Left lung (tissue), 10 donors: ENCODE measurements around the gene TBC1D9. TPM values are rescaled to one million over a fixed set of nuclear protein-coding genes. Genes with fewer than 3 reads are reported as not detected.
A peak's percentile ranks its signal among the peaks of the same experiment; 100 is the strongest.

ENCODE experiments used
- ATAC-seq: fragments of 200-7000 bp; cut with Tn5 transposase; one replicate; pipeline ENCODE4 v1.9.1; 2020; ENCODE audit warnings: moderate library complexity
- DNase-seq, 4 donors: peaks; one replicate each; pipeline ENCODE4 v3.0.0-alpha.2; 2013 to 2020
- H3K27ac ChIP-seq, 2 donors: fragments of 200-600 bp; sonication (generic) in 1 of 2; one replicate each; pipeline versions ENCODE4 v1.5.0 to v1.8.0; 2020 to 2021
- H3K27me3 ChIP-seq, 2 donors: fragments of 200-600 bp; sonication (generic) in 1 of 2; one replicate each; pipeline versions ENCODE4 v1.5.0 to v1.8.0; 2020 to 2021
- H3K36me3 ChIP-seq, 2 donors: fragments of 200-600 bp; sonication (generic) in 1 of 2; one replicate each; pipeline versions ENCODE4 v1.5.0 to v1.8.0; 2020 to 2021
- H3K4me1 ChIP-seq, 2 donors: fragments of 200-600 bp; one replicate each; pipeline ENCODE4 v1.8.0; 2021
- H3K4me3 ChIP-seq, 2 donors: fragments of 200-600 bp; sonication (generic) in 1 of 2; one replicate each; pipeline versions ENCODE4 v1.5.0 to v1.8.0; 2020 to 2021; ENCODE audit warnings: mild to moderate bottlenecking in 1 of 2
- H3K9me3 ChIP-seq, 2 donors: fragments of 200-600 bp; sonication (generic) in 1 of 2; one replicate each; pipeline versions ENCODE4 v1.5.0 to v1.8.0; 2020 to 2021
- intact Hi-C, 2 donors: fragments of 100-400 bp; cut with DNase I; formaldehyde crosslinking; loops; one replicate each; pipeline versions ENCODE4 v1.11.2 to v1.14.2; 2022
- polyA plus RNA-seq, 6 donors: library from polyadenylated mRNA; unstranded; fragments of 120-200 nt; gene quantifications; one replicate each; pipeline ENCODE4 v1.2.1, GENCODE V29; 2013; ENCODE audit not compliant: insufficient read length in 6 of 6
- total RNA-seq, 2 donors: library from RNA; stranded (reverse); fragmentation: NEBNext Ultra II Directional; extraction: Animal tissue kit (Norgen Biotek cat#: 25700); gene quantifications; one replicate each; pipeline ENCODE4 v1.2.1, GENCODE V29; 2021
- TF ChIP-seq, protein P1 (sequence below), 2 donors: fragments of 200-600 bp; sonication (generic) in 1 of 2; IDR thresholded peaks; one replicate each; pipeline versions ENCODE4 v1.5.0 to v1.8.0; 2021; ENCODE audit warnings: antibody characterized with exemption in 2 of 2
- donor health status: DM: no; HTN: yes; CAD: no.
- donor health status: DM: no; HTN: no; CAD: no.

Gene TBC1D9
- total and polyA plus RNA-seq, 8 donors = 27.7 to 35.7 (median 32.3) TPM

DNA sequence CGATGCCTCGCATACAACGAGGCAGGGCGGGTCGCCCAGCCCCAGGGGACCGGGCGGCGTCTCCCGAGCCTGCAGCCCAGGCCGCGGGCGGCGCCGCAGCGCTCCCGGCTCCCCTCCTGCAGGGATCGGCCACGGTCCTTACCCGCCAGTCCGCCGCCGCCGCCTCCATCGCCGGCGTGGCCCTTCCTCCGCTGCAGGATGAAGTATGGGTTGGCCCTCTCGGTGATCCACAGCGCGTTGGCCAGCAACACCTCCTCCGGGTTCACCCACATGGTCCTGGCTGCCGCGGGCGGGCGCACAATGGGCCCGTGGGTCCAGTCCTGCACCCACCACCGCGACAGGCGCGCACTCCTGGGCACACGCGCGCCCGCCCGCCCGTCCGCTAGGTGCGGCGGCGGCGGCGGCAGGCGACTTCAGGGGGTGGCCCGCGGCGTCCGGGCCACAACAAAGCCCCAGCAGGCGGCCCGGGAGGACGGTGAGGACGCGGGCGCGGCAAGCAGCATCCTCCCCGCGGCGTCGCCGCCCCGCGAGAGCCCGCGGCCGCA is 339 bp downstream of the TBC1D9 start:
- intact Hi-C loops = no loop called here
- H3K27ac ChIP-seq = peak overlapping the region; percentile 99 to 100
- DNase-seq (peak in 3 of 4 donors; percentile 57 to 87 (median 64)), ATAC-seq (peak; percentile 40)
- no peaks in the 10 kb centered on the region for H3K36me3 ChIP-seq
- H3K27me3 ChIP-seq = peaks cover 0 to 32% of the 10 kb centered on the region in 2 donors
- H3K9me3 ChIP-seq = no peaks in the 10 kb centered on the region
- peak overlapping the region; percentile 73 to 82 for H3K4me3 ChIP-seq
- TF ChIP-seq, protein P1, sequence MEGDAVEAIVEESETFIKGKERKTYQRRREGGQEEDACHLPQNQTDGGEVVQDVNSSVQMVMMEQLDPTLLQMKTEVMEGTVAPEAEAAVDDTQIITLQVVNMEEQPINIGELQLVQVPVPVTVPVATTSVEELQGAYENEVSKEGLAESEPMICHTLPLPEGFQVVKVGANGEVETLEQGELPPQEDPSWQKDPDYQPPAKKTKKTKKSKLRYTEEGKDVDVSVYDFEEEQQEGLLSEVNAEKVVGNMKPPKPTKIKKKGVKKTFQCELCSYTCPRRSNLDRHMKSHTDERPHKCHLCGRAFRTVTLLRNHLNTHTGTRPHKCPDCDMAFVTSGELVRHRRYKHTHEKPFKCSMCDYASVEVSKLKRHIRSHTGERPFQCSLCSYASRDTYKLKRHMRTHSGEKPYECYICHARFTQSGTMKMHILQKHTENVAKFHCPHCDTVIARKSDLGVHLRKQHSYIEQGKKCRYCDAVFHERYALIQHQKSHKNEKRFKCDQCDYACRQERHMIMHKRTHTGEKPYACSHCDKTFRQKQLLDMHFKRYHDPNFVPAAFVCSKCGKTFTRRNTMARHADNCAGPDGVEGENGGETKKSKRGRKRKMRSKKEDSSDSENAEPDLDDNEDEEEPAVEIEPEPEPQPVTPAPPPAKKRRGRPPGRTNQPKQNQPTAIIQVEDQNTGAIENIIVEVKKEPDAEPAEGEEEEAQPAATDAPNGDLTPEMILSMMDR (IDR thresholded peaks at IDR 0.05) = peak in 1 of 2 donors; percentile 3
- H3K4me1 ChIP-seq = peaks cover 7 to 22% of the 10 kb centered on the region in 2 donors

GRCh38 chr4:140754918-140755773 is 1.0 kb downstream of the TBC1D9 start:
- Histone ChIP-seq H3K4me1 (peaks cover 7 to 22% of the 10 kb centered on the region in 2 donors), H3K4me3 (peak overlapping the region; percentile 73 to 82), H3K9me3 (no peaks in the 10 kb centered on the region), H3K36me3 (no peaks in the 10 kb centered on the region), H3K27me3 (peaks cover 0 to 32% of the 10 kb centered on the region in 2 donors), H3K27ac (peak overlapping the region; percentile 99 to 100)
- ATAC-seq = no peak
- TF ChIP-seq, protein P1 (IDR thresholded peaks at IDR 0.05) = no peak
- DNase-seq = peak in 1 of 4 donors; percentile 54
- intact Hi-C loops = no loop called here

- Histone ChIP-seq H3K27me3 (peaks cover 0 to 32% of the 10 kb centered on the region in 2 donors), H3K4me1 (peaks cover 7 to 22% of the 10 kb centered on the region in 2 donors), H3K27ac (no peak overlapping the region), H3K36me3 (no peaks in the 10 kb centered on the region), H3K9me3 (no peaks in the 10 kb centered on the region), H3K4me3 (no peak overlapping the region)
- intact Hi-C loops = no loop called here
- TF ChIP-seq, protein P1 (IDR thresholded peaks at IDR 0.05) = no peak
- ATAC-seq (no peak), DNase-seq (no peak)
These were observed 2.9 kb downstream of the TBC1D9 start for GRCh38 chr4:140753329-140753728.

GRCh38 chr4:140752291-140753068 is 3.7 kb downstream of the TBC1D9 start:
- peaks cover 0 to 28% of the 10 kb centered on the region in 2 donors for H3K27me3 ChIP-seq
- intact Hi-C loops = no loop called here
- peaks cover 7 to 19% of the 10 kb centered on the region in 2 donors for H3K4me1 ChIP-seq
- H3K4me3 ChIP-seq = no peak overlapping the region
- ATAC-seq = no peak
- no peak overlapping the region for H3K27ac ChIP-seq
- H3K36me3 ChIP-seq = no peaks in the 10 kb centered on the region
- TF ChIP-seq, protein P1 (IDR thresholded peaks at IDR 0.05) = no peak
- no peaks in the 10 kb centered on the region for H3K9me3 ChIP-seq
- DNase-seq = no peak
